ENCODE measurements around the gene PEX16. TPM values are rescaled to one million over a fixed set of nuclear protein-coding genes. Genes with fewer than 3 reads are reported as not detected.

Gene PEX16
- total and polyA plus RNA-seq, 2 of the 13 experiments (the other 11 are each of a cell fraction or from before 2014, with no cell fraction given) = 12.5 to 21.8 TPM

DNA sequence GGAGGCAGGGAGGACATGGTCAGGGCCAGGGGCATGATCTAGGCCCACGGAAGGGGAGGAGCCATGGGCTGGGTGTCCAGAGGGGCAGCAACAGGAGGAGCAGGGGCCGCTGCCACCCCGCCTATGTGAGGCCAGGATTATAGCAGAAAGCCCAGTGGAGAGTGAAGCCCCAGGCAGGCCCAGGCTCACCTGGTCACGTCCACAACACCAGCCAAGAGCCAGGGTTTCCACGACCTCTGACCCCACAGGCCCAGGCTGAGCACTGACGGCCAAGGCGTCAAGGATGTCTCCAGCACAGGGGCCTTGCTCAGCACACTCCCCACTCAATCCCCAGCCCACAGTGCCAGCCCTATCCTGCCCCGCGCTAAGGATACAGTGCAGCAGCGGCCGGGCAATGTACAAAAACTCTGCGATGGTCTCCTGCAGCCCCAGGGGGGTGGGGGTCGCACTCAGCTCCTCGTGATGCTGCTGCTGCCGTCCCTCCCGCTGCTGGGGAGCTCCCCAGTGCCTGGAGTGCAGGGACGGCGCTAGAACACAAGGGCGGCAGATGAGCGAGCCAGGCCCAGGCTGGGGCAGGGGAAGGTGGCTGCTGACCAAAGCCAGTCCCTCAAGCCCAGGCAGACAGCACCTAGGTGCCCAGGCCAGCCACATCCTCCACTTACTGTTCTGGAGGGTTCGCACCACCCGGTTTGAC, 3.6 kb downstream of the PEX16 start:
- intact Hi-C loops (cut with micrococcal nuclease; ENCODE audit: unreplicated experiment) = no loop called here
- Histone ChIP-seq H3K4me2 (ENCODE audit: low read depth, low read length) (no peak overlapping the region), H3K4me1 (ENCODE audit: insufficient read depth, low read length) (peaks cover 14% of the 10 kb centered on the region), H3K36me3 (replicated peaks in 1 of 2; ENCODE audit: control insufficient read depth in 1 of 2, insufficient read depth in 2 of 2, low read length in 2 of 2) (peaks cover 11 to 23% of the 10 kb centered on the region in 2 experiments; a peak in 3 of 5 replicates), H4K20me1 (ENCODE audit: insufficient read depth, low read length) (no peaks in the 10 kb centered on the region), H3K27ac (ENCODE audit: extremely low read length, insufficient read depth, low read length) (no peak overlapping the region), H3K9me3 (ENCODE audit: low read length) (no peaks in the 10 kb centered on the region), H3K9ac (ENCODE audit: insufficient read depth, low read depth, low read length) (no peak overlapping the region), H2AFZ (ENCODE audit: low read length) (no peak overlapping the region), H3K4me3 (replicated peaks in 1 of 3; ENCODE audit: insufficient read depth in 1 of 3, low read depth in 2 of 3, low read length in 3 of 3) (no peak overlapping the region), H3K27me3 (ENCODE audit: control insufficient read depth in 1 of 2, insufficient read depth in 2 of 2, low read length in 2 of 2) (no peaks in the 10 kb centered on the region; a peak in 1 of 5 replicates), H3K79me2 (ENCODE audit: insufficient read depth, low read length) (peaks cover 12% of the 10 kb centered on the region)
- WGBS (ENCODE audit: low lambda C conversion rate) = 92% methylated on average over 14 of the region's 22 CpGs
- no TSS peak for BruUV-seq (replicated peaks)
- DNase-seq (ENCODE audit: low spot score) = no peak
- CTCF ChIA-PET (ENCODE audit: low intra/inter-chr PET ratio, low total read pairs) = no interaction called here
- no peak for FAIRE-seq
- ATAC-seq = no peak
- in situ Hi-C loops (cut with HindIII; ENCODE audit: extremely low pct_ligation_motif_present, low pct_unique_long_range_greater_than_20kb) = no loop called here
- POLR2A ChIA-PET = interaction anchor here (1.0 kb wide), 1 partner anchor 8 kb away, joined by 3 read pairs; no protein-coding TSS in a partner anchor
- TF ChIP-seq AGO2 (optimal IDR thresholded peaks at IDR 0.05; ENCODE audit: low read depth, low read length) = peak; percentile 56
- no peak for TF ChIP-seq SALL1 (CRISPR knock-in tag; IDR thresholded peaks at IDR 0.05)
- TF ChIP-seq FOXP4 (CRISPR knock-in tag; IDR thresholded peaks at IDR 0.05) = no peak
- TF ChIP-seq ZNF687 (CRISPR knock-in tag; IDR thresholded peaks at IDR 0.05) = no peak
